Endothelial cell (in vitro differentiated cells): ENCODE data around the gene C6orf52. TPM values are rescaled to one million over a fixed set of nuclear protein-coding genes. Genes with fewer than 3 reads are reported as not detected.
"Not testable (repeated sequence)": the region's sequence is repeated elsewhere in the genome, so short reads cannot be mapped to it uniquely, and the experiment has no call there.

Experiments
- DNase-seq: peaks from one replicate; pipeline ENCODE4 v3.0.0; 2021; ENCODE audit warnings: low spot score
- H3K27ac Mint-ChIP-seq: one replicate; pipeline ENCODE4 v1.8.0; 2021; ENCODE audit warnings: mixed read lengths, inconsistent platforms; ENCODE audit not compliant: unreplicated experiment
- H3K27me3 Mint-ChIP-seq: one replicate; pipeline ENCODE4 v1.8.0; 2021; ENCODE audit warnings: mild to moderate bottlenecking, moderate library complexity, mixed read lengths, inconsistent platforms; ENCODE audit not compliant: unreplicated experiment
- H3K36me3 Mint-ChIP-seq: one replicate; pipeline ENCODE4 v1.8.0; 2021; ENCODE audit warnings: mild to moderate bottlenecking, low read depth, mixed read lengths, inconsistent platforms; ENCODE audit not compliant: unreplicated experiment
- H3K4me1 Mint-ChIP-seq: one replicate; pipeline ENCODE4 v1.8.0; 2021; ENCODE audit warnings: mild to moderate bottlenecking, mixed read lengths, inconsistent platforms; ENCODE audit not compliant: unreplicated experiment
- H3K4me3 Mint-ChIP-seq: one replicate; pipeline ENCODE4 v1.8.0; 2021; ENCODE audit warnings: mild to moderate bottlenecking, mixed read lengths, inconsistent platforms; ENCODE audit not compliant: unreplicated experiment
- H3K9me3 Mint-ChIP-seq: one replicate; pipeline ENCODE4 v1.8.0; 2021; ENCODE audit warnings: mixed read lengths, inconsistent platforms; ENCODE audit not compliant: unreplicated experiment
- total RNA-seq: library from RNA; stranded (reverse); fragmentation: NEBNext Ultra II Directional; extraction: Animal tissue kit (Norgen Biotek cat#: 25700); gene quantifications from one replicate; pipeline ENCODE4 v1.2.1, GENCODE V29; 2021; ENCODE audit not compliant: unreplicated experiment
- TF ChIP-seq, protein P1 (sequence below): fragments of 200-600 bp; sonication (generic); IDR thresholded peaks from one replicate; pipeline ENCODE4 v1.5.0; 2021; ENCODE audit warnings: antibody characterized with exemption; ENCODE audit not compliant: unreplicated experiment

The C6orf52 gene
- total RNA-seq, 1 donor from 2014 or later, result 1.6 TPM

DNA sequence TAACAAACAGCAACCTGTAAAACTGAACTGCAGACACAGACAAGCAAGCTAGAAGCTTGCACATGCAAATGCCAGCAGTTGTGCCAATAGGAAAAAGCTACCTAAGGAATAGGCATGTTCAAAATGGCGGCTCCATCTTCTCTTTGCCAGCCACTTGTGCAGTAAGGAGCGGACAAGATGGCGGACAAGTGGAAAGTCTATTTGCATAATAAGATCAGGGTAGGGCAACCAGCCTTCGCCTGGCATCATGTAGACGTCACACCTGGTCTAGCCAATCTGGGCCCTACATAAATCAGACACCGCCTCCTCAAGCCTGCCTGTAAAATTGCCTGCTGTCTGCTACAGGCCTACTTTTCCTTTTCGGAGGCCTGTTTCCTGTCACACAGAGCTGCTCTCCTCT lies 18.0 kb downstream of the C6orf52 start:
- no peaks in the 10 kb centered on the region for H3K9me3 Mint-ChIP-seq
- H3K27ac Mint-ChIP-seq, result no peak overlapping the region
- TF ChIP-seq, protein P1, sequence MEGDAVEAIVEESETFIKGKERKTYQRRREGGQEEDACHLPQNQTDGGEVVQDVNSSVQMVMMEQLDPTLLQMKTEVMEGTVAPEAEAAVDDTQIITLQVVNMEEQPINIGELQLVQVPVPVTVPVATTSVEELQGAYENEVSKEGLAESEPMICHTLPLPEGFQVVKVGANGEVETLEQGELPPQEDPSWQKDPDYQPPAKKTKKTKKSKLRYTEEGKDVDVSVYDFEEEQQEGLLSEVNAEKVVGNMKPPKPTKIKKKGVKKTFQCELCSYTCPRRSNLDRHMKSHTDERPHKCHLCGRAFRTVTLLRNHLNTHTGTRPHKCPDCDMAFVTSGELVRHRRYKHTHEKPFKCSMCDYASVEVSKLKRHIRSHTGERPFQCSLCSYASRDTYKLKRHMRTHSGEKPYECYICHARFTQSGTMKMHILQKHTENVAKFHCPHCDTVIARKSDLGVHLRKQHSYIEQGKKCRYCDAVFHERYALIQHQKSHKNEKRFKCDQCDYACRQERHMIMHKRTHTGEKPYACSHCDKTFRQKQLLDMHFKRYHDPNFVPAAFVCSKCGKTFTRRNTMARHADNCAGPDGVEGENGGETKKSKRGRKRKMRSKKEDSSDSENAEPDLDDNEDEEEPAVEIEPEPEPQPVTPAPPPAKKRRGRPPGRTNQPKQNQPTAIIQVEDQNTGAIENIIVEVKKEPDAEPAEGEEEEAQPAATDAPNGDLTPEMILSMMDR, result no peak
- H3K4me1 Mint-ChIP-seq, result peaks cover 4% of the 10 kb centered on the region
- no peak overlapping the region for H3K4me3 Mint-ChIP-seq
- no peak for DNase-seq
- H3K36me3 Mint-ChIP-seq, result no peaks in the 10 kb centered on the region
- H3K27me3 Mint-ChIP-seq, result no peaks in the 10 kb centered on the region

DNA sequence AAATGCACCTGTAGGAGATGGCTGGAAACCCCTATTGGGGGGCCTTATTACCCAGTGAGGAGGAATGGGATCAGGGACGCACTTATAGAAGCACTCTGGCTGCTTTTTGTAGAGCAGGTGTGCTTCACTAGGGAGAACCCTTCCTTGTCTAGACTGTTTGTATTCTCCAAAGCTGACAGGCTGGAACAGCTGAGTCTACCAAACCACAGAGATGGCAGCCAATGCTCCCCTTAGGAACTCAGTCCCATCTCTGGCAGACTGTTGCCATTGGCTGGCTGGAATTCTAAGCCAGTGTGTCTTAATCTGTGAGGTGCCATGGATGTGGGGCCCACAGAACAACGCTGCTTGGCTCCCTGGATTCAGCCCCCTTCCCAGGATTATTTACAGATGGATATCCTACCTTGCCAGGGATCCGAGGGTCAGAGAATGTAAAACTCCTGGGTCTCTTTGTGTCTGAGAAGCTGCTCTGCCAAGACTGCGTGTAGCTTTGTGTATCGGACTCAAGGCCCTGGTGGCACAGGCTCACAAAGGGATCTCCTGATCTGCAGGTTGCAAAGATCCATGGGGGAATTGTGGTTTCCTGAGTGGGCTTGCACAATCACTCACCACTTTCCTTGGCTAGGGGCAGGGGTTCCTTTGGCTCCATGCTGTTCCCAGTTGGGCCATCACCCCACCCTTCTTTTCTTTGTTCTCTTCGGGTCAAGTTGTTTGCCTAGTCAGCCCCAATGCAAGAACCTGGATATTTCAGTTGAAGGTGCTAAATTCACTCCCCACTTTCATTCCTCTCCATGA lies 26.1 kb downstream of the C6orf52 start:
- Mint-ChIP-seq H3K4me1 (no peaks in the 10 kb centered on the region), H3K27ac (no peak overlapping the region), H3K27me3 (no peaks in the 10 kb centered on the region), H3K4me3 (no peak overlapping the region), H3K36me3 (no peaks in the 10 kb centered on the region), H3K9me3 (no peaks in the 10 kb centered on the region)
- TF ChIP-seq, protein P1, result no peak
- DNase-seq, result no peak

DNA sequence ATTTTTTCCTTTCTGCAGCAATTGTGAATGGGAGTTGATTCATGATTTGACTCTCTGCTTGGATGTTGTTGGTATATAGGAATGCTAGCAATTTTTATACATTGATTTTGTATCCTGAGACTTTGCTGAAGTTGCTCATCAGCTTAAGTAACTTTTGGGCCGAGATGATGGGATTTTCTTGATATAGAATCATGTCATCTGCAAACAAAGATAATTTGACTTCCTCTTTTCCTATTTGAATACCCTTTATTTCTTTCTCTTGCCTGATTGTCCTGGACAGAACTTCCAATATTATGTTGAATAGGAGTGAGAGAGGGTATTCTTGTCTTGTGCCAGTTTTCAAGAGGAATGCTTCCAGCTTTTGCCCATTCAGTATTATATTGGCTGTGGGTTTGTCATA lies 28.8 kb downstream of the C6orf52 start:
- not testable (repeated sequence) for H3K9me3 Mint-ChIP-seq, H3K36me3 Mint-ChIP-seq, H3K4me1 Mint-ChIP-seq, H3K4me3 Mint-ChIP-seq, DNase-seq, H3K27me3 Mint-ChIP-seq, H3K27ac Mint-ChIP-seq

DNA sequence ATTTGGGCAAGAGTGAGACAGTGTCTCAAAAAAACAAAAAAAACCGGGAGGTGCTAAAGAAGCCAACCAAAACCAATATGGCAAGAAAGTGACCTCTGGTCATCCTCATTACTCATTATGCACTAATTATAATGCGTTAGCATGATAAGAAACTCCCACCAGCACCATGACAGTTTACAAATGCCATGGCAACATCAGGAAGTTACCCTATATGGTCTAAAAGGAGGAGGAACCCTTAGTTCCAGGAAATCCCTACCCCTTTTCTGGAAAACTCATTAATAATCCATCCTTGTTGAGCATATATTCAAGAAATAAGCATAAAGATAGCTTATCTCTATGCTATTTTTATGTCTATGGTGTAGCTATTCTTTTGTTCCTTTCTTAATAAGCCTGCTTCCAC lies 31.7 kb downstream of the C6orf52 start:
- Mint-ChIP-seq H3K4me1 (no peaks in the 10 kb centered on the region), H3K9me3 (no peaks in the 10 kb centered on the region), H3K27ac (no peak overlapping the region), H3K4me3 (no peak overlapping the region), H3K36me3 (peaks cover 3% of the 10 kb centered on the region), H3K27me3 (peaks cover 10% of the 10 kb centered on the region)
- TF ChIP-seq, protein P1, result no peak
- DNase-seq, result no peak

DNA sequence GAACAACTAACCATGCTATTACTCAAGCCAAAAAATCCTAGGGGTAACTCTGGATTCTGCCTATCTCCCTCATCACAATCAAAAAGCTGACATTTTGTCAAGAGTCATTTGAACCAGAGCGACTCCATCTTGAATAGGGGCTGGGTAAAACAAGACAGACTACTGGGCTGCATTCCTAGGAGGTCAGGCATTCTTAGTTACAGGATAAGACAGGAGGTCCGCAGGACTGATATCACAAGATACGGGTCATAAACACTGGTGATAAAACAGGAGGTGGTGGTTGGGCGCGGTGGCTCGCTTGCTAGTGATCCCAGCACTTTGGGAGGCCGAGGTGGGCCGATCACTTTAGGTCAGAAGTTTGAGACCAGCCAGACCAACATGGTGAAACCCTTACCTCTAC lies 32.2 kb downstream of the C6orf52 start:
- H3K27me3 Mint-ChIP-seq, result peaks cover 10% of the 10 kb centered on the region
- no peak overlapping the region for H3K27ac Mint-ChIP-seq

DNA sequence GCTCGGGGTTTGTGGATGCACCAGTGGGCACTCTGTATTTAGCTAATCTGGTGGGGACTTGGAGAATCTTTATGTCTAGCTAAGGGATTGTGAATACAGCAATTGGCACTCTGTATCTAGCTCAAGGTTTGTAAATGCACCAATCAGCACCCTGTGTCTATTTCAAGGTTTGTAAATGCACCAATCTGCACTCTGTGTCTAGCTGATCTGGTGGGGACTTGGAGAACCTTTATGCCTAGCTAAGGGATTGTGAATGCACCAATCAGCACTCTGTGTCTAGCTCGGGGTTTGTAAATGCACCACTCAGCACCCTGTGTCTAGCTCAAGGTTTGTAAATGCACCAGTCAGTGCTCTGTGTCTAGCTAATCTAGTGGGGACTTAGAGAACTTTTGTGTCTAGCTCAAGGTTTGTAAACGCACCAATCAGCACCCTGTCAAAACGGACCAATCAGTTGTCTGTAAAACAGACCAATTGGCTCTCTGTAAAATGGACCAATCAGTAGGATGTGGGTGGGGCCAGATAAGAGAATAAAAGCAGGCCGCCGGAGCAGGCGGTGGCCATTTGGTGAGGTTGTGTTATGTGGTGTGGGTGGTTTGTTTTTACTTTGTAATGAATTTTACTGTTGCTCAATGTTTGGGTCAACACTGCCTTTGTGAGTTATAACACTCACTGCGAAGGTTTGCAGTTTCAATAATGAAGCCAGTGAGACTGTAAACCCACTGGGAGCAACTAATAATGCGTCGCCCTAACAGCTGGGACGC lies 33.8 kb downstream of the C6orf52 start:
- H3K27ac Mint-ChIP-seq, H3K9me3 Mint-ChIP-seq, H3K4me1 Mint-ChIP-seq, H3K36me3 Mint-ChIP-seq, DNase-seq: not testable (repeated sequence)
- H3K27me3 Mint-ChIP-seq, result peaks cover 12% of the 10 kb centered on the region
- H3K4me3 Mint-ChIP-seq, result peak overlapping the region; percentile 67

More for the DNA sequence above, 32.2 kb downstream of the C6orf52 start:
- Mint-ChIP-seq H3K4me1 (no peaks in the 10 kb centered on the region), H3K4me3 (no peak overlapping the region), H3K36me3 (peaks cover 3% of the 10 kb centered on the region), H3K9me3 (no peaks in the 10 kb centered on the region)
- TF ChIP-seq, protein P1, result no peak
- no peak for DNase-seq
